GM12872 (cell line): ENCODE results near the gene FAM222B.

Experiments used
- CTCF ChIP-seq: IDR thresholded peaks from 3 replicates; pipeline ENCODE4 v1.5.1; 2011; ENCODE audit warnings: low read depth, mild to moderate bottlenecking, low read length, moderate library complexity; ENCODE audit not compliant: insufficient read depth

FAM222B gene

GRCh38 chr17:28819582-28819981, 23.0 kb downstream of the FAM222B start:
- no peak for TF ChIP-seq CTCF

GRCh38 chr17:28818819-28819221, 23.8 kb downstream of the FAM222B start:
- no peak for TF ChIP-seq CTCF

- TF ChIP-seq CTCF: no peak
These were observed 26.1 kb downstream of the FAM222B start for GRCh38 chr17:28816540-28816939.

- no peak for TF ChIP-seq CTCF
These were observed 29.7 kb downstream of the FAM222B start for GRCh38 chr17:28812748-28813377.

- no peak for TF ChIP-seq CTCF
These were observed 30.4 kb downstream of the FAM222B start for GRCh38 chr17:28812091-28812747.

GRCh38 chr17:28811651-28812090, 30.9 kb downstream of the FAM222B start:
- TF ChIP-seq CTCF: no peak

GRCh38 chr17:28810437-28810836, 32.2 kb downstream of the FAM222B start:
- no peak for TF ChIP-seq CTCF
